A204.1 (cell line): ENCODE data around the gene HDAC6.
"Not testable (repeated sequence)": the region's sequence is repeated elsewhere in the genome, so short reads cannot be mapped to it uniquely, and the experiment has no call there.

ENCODE experiments used
- FAIRE-seq: peaks from 2 replicates; lab custom pipeline; 2012; peaks lifted over from hg19 to GRCh38; lab: Jason Lieb, UNC

Gene HDAC6

DNA sequence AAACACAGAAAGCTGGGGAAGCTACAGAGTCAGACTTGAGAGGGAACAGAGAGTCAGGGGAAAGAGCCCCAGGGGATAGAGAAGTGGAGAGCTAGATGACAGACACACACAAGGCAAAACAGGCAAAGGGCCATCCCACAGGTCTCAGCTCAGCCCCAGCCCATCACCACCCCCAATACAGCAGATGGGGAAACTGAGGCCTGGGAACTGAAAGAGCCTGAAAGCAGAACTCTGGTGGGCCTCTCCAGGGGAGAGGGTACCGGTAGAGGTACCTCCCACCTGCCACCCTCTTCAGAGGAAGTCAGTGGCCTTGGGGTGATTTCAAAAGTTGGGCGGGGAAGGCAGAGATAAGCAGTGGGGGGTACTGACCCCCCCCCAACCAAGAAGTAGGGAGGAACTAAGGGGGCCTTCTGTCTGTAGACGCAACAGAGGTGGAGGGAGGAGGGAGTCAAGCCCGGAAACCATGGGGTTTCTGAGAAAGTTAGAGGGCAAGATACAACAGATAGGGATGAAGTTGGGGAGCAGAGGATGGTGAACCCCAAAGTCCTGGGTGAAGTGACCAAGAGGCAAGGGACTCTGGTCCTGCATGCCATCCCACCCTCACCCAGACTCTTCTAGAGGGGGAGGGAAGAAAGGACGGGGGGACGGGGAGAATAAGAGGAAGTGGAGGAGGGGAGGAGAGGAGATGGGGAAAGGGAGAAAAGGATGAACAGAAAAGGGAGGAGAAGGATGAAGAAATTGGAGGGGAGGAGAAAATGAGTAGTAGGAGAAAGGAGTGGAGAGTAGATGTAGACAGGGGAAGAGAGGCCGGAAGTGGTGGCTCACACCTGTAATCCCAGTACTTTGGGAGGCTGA is 12.3 kb upstream of the HDAC6 start:
- FAIRE-seq: no peak

DNA sequence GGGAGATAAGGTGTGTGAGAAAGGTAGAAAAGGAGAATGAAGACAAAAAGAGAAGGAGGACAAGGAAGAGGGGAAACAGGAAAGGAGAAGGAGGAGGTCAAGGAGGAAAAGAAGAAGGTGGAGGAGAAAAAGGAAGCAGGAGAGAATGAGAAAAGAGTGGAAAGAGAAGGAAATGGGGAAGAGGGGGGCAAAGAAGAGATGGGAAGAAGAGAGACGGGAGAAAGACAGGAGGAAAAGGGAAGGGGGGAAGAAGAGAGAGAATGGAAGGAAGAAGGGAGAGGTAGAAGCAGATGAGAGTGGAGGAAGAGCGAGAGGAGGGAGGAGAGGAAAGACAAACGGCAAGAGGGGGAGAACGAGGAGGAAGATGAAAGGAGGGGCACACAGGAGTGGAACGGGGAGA is 11.4 kb upstream of the HDAC6 start:
- no peak for FAIRE-seq

DNA sequence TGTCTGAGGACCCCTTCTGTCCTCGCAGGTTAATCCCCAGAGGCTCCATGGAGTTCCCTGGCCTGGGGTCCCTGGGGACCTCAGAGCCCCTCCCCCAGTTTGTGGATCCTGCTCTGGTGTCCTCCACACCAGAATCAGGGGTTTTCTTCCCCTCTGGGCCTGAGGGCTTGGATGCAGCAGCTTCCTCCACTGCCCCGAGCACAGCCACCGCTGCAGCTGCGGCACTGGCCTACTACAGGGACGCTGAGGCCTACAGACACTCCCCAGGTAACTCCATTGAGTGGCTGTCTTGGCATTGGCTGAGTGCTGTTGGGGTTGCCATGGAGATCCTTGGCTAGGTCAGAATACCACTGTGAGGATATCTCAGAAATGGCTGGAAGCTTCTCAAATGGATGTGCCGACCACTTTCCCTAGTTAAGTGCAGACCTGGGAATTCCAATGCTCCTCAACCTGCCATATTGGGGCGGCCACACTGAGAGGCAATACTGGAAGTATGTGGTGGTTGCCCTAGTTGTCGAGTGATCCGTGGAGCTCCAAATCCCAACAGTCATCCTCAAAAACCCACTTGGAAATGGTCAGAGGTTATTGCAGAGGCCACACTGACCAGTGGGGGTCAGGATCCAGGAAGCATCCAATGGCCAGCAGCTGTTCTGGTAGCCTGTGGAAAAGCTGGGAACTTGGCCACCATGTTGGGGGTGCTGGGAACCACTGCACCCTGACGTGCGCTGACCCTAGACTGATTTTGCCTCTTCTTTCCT is 10.6 kb upstream of the HDAC6 start:
- no peak for FAIRE-seq

DNA sequence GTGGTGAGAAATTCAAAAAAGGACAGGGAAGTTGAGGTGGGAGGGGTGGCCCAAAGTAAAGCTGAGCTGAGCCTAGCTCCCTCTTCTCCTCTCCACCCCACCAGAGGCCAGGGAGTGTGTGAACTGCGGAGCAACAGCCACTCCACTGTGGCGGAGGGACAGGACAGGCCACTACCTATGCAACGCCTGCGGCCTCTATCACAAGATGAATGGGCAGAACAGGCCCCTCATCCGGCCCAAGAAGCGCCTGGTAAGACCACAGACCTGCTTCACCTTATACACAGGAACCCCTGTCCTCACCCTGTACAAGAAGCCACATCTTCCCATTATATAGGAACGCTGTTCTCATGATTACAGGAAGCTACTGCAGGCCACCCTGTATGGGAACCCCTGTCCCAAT is 9.6 kb upstream of the HDAC6 start:
- no peak for FAIRE-seq

DNA sequence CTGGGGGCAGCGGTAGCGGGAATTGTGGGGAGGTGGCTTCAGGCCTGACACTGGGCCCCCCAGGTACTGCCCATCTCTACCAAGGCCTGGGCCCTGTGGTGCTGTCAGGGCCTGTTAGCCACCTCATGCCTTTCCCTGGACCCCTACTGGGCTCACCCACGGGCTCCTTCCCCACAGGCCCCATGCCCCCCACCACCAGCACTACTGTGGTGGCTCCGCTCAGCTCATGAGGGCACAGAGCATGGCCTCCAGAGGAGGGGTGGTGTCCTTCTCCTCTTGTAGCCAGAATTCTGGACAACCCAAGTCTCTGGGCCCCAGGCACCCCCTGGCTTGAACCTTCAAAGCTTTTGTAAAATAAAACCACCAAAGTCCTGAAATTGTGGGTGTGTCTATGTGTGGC is 7.9 kb upstream of the HDAC6 start:
- FAIRE-seq: no peak

DNA sequence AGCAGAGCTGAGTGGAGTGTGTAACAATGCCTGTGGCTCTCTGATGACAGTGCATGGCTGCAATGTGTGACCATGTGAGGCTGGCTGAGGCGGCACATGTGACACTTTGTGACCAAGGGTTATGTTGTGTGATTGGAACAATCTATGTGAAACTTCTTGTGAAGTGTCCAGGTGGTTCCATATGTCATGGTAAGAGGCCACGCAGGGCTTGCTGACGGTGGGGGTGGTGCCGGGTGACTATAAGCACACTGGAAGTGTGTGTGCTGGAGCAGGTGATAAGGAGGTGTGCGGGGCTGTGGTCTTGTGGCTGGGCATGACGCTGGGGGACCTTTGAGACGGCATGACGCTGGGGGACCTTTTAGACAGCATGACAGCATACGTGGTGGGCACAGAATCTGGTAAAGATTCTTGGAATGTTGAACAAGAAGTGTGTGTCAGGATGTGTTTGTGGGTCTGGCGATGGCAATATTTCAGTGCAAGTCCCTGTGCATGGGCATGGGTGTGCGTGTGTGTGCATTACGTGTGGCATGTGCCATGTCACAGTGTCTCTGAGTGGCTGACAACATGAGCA is 7.4 kb upstream of the HDAC6 start:
- FAIRE-seq: no peak

DNA sequence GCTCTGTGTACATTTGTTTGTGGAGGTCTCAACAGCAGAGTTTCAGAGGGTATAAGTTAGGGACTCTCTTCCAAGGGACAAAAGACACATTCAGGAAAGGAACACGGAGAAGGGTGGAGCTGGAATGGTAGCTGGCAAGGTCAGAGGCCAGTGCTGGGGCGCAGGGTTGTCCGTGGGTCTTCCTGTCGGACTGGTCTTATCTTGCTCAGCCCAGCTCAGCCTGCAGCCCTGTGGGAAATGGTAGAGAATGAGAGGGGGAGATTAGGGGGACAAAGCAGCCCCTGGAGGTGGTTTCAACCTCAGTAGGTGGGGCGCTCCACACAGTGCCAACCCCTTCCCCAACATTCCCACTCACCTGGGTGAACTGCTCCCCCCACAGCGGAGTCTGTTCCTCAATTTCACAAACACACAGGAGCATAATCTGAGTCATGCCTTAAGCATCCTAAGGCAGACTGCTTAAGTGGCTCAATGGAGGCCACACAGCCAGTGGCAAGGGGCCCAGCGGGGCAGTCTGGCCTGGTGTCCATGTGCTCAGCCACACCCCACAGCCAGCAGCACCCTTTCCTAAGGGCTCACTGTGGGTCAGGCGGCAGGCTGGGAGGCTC is 6.9 kb upstream of the HDAC6 start:
- no peak for FAIRE-seq

DNA sequence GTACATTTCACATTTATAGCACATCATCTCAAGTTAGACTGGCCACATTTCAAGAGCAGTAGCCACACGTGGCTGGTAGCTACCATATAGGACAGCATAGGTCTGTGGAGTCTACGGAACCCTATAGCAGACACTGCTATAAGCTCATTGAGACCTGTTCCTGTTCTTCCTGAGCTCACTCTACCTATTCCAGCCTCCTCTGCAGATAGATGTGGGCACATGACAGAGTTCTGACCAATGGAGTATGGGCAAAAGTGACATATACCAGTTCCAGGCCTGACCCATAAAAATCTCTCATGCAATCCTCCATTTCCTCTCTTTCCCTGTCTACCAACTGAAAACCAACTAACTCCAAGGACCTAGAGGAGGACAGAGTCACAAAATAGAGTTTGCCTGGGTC is 3.5 kb upstream of the HDAC6 start:
- FAIRE-seq: no peak

DNA sequence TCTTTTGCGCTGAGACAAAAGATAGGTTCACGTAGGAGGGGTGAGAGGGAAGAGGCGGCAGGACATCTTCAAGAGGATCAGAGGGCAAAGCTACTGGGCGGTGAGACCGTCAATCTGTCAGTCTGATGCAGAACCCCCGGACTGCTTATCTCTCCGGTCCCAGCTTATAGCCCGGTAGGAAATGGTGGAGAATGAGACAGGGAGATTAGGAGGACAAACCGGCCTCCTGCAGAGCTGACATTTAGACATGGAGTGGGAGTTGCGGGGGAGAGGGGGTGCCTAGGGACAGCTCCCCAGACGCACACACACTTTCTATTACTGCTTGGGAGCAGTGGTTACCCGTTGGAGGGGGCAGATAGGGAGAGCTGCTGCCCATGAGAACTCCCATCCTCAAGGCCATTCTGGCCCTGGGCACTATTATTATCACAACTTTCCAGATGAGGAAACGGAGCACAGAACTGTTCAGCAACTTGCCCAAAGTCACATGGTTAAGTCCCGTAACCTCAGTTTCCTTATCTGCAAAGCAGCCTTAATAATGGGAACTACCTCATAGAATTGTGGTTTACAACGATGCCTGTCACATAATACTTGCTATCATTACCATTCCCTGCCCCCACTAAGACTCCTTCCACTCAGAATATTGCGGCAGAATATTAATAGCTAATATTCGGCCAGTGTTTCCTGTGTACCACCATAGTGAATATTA is 1.1 kb upstream of the HDAC6 start:
- no peak for FAIRE-seq

DNA sequence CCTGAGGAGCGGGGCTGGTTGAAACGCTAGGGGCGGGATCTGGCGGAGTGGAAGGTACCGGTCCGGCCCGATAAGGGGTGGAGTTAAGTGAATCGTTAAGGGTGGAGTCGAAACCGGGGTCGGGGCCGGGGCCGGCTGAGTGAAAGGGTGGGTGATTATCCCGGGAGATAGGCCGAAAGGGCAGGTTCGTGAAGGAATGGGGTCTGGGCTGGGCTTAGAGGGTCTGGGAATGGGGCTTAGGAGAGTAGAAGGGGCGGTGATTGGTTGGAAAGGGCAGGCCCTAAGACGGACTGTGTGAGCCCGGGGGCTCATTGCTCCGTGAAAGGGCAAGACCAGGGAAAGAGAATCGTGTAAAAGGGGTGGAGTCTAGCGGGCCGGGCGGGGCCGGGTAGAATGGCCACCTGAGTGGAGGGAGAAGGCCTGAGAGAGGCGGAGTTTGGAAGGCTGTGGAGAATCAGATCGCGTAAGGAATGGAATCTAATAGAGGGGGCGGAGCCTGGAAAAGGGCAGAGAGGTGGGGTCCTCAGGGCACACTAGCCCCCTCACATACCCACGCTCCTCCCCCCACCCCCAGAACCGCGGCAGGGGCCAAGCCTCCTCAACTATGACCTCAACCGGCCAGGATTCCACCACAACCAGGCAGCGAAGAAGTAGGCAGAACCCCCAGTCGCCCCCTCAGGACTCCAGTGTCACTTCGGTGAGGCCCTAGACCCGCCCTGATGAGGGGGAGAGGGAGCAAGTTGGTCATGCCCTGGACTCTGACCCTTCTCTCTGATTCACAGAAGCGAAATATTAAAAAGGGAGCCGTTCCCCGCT is 430 bp downstream of the HDAC6 start:
- no peak for FAIRE-seq

DNA sequence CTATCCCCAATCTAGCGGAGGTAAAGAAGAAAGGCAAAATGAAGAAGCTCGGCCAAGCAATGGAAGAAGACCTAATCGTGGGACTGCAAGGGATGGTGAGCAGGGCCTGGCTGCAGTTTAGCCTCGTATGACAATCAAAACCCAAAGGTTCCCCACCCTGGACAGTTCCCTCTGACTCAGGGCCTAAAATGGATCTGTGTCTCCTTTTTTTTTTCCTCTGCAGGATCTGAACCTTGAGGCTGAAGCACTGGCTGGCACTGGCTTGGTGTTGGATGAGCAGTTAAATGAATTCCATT is 986 bp downstream of the HDAC6 start:
- FAIRE-seq: no peak

DNA sequence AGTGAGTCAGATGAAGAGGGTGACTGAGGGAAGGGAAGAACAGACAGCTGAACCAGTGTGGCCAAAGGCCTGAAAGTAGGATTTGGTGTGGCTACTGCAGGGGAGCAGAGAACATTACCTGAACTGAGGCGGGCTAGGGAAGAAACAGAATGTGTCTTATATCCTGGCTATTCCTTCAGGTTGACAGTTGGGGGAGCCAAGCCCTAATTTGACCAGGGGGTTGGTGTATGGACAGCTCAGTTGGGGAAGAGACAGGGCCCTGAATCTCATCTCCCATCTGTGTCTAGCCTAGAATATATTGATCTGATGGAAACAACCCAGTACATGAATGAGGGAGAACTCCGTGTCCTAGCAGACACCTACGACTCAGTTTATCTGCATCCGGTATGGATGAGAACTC is 4.2 kb downstream of the HDAC6 start:
- FAIRE-seq: no peak

DNA sequence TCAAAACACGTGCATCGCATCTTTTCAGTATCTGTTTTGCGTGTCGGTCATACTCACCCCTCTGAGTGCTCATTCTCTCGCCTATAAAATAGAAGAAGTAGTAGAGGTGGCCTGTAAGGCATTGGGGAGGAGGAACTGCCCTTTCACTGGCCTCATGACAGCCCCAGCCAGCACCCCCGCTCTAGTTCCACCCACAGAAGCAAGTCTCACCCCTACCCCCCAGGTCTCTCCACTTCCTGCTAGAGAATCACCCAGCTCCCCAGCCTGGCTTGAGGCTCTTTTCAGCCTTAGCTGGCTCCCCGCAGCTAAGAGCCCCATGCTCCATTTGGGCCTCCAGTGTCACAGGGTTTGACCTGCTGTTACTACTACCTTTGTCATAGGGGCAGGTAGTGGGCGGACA is 11.8 kb downstream of the HDAC6 start:
- no peak for FAIRE-seq

DNA sequence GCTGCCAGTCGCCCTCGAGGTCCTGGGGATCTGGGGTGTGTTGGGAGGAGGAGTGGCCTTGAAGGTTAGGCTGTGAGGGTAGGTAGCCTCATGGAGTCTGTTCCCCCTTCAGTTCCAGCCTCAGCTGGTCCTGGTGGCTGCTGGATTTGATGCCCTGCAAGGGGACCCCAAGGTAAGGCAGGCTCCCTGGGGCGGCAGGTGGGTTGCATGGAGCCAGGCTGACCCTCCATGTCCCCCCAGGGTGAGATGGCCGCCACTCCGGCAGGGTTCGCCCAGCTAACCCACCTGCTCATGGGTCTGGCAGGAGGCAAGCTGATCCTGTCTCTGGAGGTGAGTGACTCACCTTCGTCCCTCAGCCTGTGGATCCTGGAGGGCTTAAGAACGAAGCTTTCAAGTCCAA is 12.9 kb downstream of the HDAC6 start:
- FAIRE-seq: no peak

DNA sequence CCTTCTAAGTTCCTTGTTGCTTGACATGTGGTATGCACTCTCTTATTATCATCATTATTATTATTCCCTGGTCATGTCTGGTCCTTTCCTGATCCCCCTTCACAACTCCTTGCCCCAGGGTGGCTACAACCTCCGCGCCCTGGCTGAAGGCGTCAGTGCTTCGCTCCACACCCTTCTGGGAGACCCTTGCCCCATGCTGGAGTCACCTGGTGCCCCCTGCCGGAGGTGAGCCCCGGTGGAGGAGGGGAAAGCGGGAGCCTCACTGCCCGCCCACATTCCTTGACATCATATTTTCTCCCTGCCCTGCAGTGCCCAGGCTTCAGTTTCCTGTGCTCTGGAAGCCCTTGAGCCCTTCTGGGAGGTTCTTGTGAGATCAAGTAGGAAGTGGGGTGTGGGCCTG is 13.4 kb downstream of the HDAC6 start:
- FAIRE-seq: no peak

DNA sequence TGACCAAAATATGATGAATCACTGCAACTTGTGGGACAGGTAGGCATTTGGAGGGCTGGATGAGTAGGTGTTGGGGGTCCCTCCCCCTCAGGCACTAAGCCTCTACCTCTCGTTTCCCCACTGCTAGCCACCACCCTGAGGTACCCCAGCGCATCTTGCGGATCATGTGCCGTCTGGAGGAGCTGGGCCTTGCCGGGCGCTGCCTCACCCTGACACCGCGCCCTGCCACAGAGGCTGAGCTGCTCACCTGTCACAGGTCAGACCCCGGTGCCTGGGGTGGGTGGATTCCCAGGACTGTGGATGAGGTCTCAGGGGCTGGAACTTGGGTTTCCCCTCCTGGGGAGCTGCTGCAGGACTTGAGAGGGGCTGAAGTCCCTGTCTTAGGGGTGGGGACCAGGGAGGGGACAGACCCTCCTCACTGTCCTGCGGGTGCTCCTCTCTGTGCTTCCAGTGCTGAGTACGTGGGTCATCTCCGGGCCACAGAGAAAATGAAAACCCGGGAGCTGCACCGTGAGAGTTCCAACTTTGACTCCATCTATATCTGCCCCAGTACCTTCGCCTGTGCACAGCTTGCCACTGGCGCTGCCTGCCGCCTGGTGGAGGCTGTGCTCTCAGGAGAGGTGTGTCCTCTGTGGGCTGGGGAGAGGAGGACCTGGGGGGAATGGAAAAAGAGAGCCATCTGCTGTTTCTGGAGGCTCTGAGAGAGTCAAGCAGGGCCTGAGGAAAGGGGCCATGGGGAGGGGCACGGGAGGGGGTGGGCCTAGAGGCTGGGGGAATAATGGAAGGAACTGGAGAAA is 14.3 kb downstream of the HDAC6 start:
- FAIRE-seq: no peak

DNA sequence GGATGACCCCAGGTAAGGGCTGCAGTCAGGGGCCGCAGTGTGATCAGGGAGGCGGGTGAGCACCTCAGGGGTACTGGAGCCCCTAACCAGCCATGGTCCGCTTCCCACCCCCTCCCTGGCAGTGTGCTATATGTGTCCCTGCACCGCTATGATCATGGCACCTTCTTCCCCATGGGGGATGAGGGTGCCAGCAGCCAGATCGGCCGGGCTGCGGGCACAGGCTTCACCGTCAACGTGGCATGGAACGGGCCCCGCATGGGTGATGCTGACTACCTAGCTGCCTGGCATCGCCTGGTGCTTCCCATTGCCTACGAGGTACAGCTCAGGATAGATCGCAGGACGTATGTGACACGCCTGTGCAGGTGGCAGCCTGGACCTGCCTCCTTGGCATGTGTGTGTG is 16.2 kb downstream of the HDAC6 start:
- FAIRE-seq: no peak

DNA sequence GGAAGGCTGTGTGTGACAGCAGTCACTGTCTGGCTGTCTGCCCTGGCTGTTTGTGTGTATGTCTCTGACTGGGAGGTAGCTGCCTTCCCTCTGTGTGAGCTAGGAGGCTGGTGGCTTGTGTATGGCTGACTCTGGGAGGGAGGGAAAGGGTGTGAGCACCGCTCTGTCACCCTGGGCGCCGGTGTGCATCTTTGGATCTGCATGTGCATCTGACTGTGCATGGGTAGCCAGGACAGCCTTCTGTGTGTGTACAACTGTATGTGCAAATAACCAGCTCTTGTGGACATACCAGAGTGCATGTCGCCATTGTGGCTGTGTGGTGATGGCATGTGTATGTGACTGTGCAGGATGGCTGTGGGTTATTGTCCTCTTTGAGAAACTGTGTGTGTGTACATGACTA is 17.0 kb downstream of the HDAC6 start:
- no peak for FAIRE-seq

DNA sequence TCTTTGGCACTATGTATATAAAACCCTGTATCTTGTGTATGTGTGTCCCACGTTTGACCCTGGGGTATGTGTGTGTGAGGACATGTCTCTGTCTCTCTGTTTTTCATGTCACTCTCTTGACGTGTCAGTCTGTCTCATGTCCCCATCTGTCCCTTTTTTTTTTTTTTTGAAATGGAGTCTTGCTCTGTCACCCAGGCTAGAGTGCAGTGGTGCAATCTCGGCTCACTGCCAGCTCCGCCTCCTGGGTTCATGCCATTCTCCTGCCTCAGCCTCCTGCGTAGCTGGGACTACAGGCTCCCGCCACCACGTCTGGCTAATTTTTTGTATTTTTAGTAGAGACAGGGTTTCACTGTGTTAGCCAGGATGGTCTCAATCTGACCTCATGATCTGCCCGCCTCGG is 17.5 kb downstream of the HDAC6 start:
- FAIRE-seq: not testable (repeated sequence)

DNA sequence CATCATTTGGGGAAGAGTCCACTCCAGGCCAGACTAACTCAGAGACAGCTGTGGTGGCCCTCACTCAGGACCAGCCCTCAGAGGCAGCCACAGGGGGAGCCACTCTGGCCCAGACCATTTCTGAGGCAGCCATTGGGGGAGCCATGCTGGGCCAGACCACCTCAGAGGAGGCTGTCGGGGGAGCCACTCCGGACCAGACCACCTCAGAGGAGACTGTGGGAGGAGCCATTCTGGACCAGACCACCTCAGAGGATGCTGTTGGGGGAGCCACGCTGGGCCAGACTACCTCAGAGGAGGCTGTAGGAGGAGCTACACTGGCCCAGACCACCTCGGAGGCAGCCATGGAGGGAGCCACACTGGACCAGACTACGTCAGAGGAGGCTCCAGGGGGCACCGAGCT is 21.2 kb downstream of the HDAC6 start:
- FAIRE-seq: no peak

DNA sequence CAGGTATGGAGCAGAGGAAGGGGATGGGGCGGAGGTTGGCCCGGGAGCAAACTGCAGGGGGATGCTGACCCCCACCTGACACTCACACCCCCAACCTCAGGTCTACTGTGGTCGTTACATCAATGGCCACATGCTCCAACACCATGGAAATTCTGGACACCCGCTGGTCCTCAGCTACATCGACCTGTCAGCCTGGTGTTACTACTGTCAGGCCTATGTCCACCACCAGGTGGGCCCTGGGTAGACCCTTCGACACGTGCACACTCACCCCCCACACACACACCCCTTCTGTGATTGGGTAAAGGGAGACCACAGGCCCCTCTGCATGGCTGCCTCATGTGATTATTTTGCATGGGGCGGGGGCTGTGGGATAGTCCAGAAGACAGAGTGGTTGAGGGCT is 22.2 kb downstream of the HDAC6 start:
- no peak for FAIRE-seq
